Ascending aorta (tissue), 2 donors: Measurements from ENCODE around the gene ATP6V1C2. TPM values are rescaled to one million over a fixed set of nuclear protein-coding genes. Genes with fewer than 3 reads are reported as not detected.

Source experiments
- DNase-seq, 2 donors: peaks; one replicate each; pipeline ENCODE4 v3.0.0-alpha.2; 2019; ENCODE audit warnings: low spot score in 2 of 2
- H3K27ac ChIP-seq, 2 donors: fragments of 200-600 bp; sonication (generic); one replicate each; pipeline ENCODE4 v1.5.1; 2016 to 2017; ENCODE audit warnings: mild to moderate bottlenecking in 1 of 2
- H3K27me3 ChIP-seq: fragments of 200-600 bp; sonication (generic); one replicate; pipeline ENCODE4 v1.5.1; 2017
- H3K36me3 ChIP-seq, 2 donors: fragments of 200-600 bp; sonication (generic); one replicate each; pipeline ENCODE4 v1.5.1; 2016
- H3K4me1 ChIP-seq, 2 donors: fragments of 200-600 bp; sonication (generic); one replicate each; pipeline ENCODE4 v1.5.1; 2016 to 2017; ENCODE audit warnings: mild to moderate bottlenecking in 1 of 2
- H3K4me3 ChIP-seq, 2 donors: fragments of 200-600 bp; sonication (generic); one replicate each; pipeline ENCODE4 v1.5.1; 2016 to 2017; ENCODE audit warnings: mild to moderate bottlenecking in 1 of 2
- H3K9me3 ChIP-seq, 2 donors: fragments of 200-600 bp; sonication (generic); one replicate each; pipeline ENCODE4 v1.5.1; 2016
- intact Hi-C: fragments of 100-400 bp; cut with DNase I; formaldehyde crosslinking; loops from one replicate; pipeline ENCODE4 v1.15.1; 2023
- total RNA-seq: library from RNA; depleted of rRNA; stranded (reverse); fragments of >200 nt; gene quantifications from one replicate; pipeline ENCODE4 v1.1.0, GENCODE V29; 2016
- TF ChIP-seq, protein P1 (sequence below), 3 experiments: fragments of 200-600 bp in 2 of 3; fragments of 450-650 bp in 1 of 3; sonication (generic) in 2 of 3; IDR thresholded peaks; one replicate each; pipeline ENCODE4 v1.5.1; 2016 to 2019; ENCODE audit warnings: antibody characterized with exemption in 3 of 3, mild to moderate bottlenecking in 1 of 3, moderate library complexity in 1 of 3

Gene ATP6V1C2
- total RNA-seq, 1 donor from 2014 or later, result 6.0 TPM

DNA sequence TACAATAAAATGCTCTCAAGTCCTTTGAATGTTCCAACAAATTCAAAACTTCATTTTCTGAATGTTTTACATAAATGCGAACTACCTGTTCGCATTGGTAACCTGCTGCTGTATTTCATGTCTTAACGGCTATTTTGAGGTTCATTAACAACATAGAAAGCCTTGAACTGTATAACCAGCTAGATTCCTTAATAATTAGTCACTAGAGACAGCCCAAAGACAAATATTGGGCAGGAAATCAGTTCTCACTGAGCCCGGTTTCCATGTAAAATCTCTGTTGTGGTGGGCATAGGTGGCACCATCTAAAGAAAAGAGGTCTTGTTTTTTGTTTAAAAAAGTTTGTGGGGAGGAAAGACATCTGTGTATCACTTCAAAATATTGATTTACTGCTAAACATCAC lies 62.0 kb downstream of the ATP6V1C2 start:
- no peak for DNase-seq
- Histone ChIP-seq H3K9me3 (no peaks in the 10 kb centered on the region), H3K4me1 (no peaks in the 10 kb centered on the region), H3K36me3 (peaks cover 69 to 89% of the 10 kb centered on the region in 2 donors), H3K27me3 (no peaks in the 10 kb centered on the region), H3K4me3 (no peak overlapping the region), H3K27ac (no peak overlapping the region)
- intact Hi-C loops, result no loop called here
- TF ChIP-seq, protein P1, sequence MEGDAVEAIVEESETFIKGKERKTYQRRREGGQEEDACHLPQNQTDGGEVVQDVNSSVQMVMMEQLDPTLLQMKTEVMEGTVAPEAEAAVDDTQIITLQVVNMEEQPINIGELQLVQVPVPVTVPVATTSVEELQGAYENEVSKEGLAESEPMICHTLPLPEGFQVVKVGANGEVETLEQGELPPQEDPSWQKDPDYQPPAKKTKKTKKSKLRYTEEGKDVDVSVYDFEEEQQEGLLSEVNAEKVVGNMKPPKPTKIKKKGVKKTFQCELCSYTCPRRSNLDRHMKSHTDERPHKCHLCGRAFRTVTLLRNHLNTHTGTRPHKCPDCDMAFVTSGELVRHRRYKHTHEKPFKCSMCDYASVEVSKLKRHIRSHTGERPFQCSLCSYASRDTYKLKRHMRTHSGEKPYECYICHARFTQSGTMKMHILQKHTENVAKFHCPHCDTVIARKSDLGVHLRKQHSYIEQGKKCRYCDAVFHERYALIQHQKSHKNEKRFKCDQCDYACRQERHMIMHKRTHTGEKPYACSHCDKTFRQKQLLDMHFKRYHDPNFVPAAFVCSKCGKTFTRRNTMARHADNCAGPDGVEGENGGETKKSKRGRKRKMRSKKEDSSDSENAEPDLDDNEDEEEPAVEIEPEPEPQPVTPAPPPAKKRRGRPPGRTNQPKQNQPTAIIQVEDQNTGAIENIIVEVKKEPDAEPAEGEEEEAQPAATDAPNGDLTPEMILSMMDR (IDR thresholded peaks at IDR 0.05), result no peak

DNA sequence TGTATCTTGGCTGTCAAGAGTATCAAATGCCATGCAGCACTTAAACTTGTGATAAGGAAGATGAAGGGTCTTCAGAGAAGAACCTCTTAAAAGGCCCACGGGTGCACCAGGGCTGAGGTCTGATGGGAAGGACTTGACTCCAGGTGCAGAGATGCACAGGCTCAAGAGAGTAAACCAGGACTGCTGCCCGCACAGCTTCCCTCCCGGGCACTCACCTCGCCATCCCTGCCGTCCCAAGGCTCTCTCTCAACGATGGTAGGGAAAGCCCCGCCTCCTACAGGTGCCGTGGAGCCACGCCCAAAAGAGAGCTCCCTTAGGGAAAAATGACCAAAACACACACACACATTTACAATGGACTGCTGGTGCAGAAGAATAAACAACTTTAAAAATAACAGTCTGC lies 63.3 kb downstream of the ATP6V1C2 start:
- no peaks in the 10 kb centered on the region for H3K9me3 ChIP-seq
- no peaks in the 10 kb centered on the region for H3K4me1 ChIP-seq
- H3K4me3 ChIP-seq, result no peak overlapping the region
- peaks cover 76 to 98% of the 10 kb centered on the region in 2 donors for H3K36me3 ChIP-seq
- H3K27me3 ChIP-seq, result no peaks in the 10 kb centered on the region
- no peak overlapping the region for H3K27ac ChIP-seq
- TF ChIP-seq, protein P1 (IDR thresholded peaks at IDR 0.05), result no peak
- intact Hi-C loops, result no loop called here
- no peak for DNase-seq

DNA sequence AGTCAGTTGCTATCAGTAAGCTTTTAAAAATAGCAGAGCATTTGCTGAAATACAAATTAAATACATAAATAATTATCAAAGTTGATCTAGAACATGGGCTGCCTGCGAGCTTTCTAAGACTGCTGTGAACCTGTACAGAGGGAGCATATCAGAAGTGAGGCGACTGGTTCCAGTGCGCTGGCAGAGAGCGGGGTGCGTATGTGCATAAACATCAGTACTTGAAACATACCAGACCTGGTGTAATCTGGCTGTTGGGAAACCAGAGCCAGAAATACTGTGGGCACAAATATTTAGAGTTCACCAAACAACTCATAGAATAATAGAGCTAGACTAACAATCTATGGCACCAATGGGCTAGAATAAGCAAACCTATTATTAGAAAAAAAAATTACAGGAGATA lies 63.8 kb downstream of the ATP6V1C2 start:
- Histone ChIP-seq H3K4me3 (no peak overlapping the region), H3K36me3 (peaks cover 76 to 97% of the 10 kb centered on the region in 2 donors), H3K4me1 (no peaks in the 10 kb centered on the region), H3K27me3 (no peaks in the 10 kb centered on the region), H3K27ac (no peak overlapping the region), H3K9me3 (no peaks in the 10 kb centered on the region)
- TF ChIP-seq, protein P1 (IDR thresholded peaks at IDR 0.05), result no peak
- intact Hi-C loops, result no loop called here
- DNase-seq, result no peak

DNA sequence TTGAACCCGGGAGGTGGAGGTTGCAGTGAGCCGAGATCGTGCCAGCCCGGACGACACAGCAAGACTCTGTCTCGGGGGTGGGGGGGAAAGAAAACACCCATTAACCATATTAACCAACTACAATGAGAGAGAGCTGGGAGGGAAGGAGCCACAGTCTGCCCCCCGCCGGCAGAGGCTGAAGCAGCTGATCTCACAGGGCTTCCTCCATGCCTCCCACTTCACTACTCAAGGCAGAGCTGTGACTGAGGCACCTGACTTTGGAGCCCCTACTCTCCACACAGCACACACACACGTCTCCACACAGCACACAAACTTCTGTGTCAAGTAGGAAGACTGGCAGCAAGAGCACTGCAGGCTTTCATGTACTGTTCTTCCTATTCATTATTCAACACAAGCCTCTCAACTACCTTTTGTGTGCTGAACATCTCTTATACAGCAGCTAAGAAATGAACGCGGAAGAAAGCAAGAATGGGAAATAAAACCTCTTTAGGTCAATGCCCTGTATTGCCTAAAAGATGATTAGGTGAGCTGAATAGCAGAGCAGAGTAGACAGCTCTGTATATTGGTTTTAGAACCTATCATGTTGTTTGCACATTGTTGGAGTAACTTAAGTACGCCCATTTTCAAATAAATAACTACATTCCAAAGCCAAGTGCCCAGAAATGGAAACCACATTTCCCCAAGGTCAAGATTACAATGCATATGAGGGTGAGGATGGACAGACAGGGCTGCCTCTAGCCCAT lies 65.0 kb downstream of the ATP6V1C2 start:
- no peaks in the 10 kb centered on the region for H3K4me1 ChIP-seq
- no peak overlapping the region for H3K27ac ChIP-seq
- intact Hi-C loops, result no loop called here
- no peak overlapping the region for H3K4me3 ChIP-seq
- H3K27me3 ChIP-seq, result no peaks in the 10 kb centered on the region
- no peak for DNase-seq
- TF ChIP-seq, protein P1 (IDR thresholded peaks at IDR 0.05), result no peak
- peaks cover 76 to 97% of the 10 kb centered on the region in 2 donors for H3K36me3 ChIP-seq
- no peaks in the 10 kb centered on the region for H3K9me3 ChIP-seq

DNA sequence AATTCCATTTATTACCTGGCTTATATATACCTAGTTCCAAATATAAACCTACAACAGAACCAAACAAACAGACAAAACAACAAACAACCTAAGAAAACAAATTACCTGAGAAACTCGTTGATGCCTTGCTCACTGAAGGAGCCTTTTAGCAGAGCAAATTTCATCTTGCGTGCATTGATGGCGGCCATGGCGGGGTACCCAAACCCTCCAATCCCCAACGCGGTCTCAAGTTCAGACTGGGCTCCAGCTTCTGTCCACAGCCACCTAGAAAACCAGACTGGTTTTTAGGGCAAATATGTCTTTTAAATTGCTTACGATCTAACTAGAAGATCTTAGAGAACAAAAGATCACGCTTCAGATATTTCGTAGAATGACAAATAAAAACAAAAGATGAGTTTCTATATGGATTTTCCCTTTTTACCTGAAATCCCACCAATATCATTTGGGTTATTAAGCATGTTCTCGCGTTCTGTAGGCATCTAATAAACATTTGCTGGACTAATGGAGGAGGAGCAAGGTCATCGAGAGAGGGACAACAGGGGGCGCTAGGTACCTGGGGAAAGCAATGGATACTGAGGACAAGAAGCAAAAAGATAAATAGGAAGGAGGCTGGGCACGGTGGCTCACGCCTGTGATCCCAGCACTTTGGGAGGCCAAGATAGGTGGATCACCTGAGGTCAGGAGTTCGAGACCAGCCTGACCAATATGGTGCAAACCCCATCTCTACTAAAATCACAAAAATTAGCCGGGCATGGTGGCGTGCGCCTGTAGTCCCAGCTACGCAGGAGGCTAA lies 65.9 kb downstream of the ATP6V1C2 start:
- no peak overlapping the region for H3K4me3 ChIP-seq
- H3K4me1 ChIP-seq, result no peaks in the 10 kb centered on the region
- H3K27ac ChIP-seq, result no peak overlapping the region
- H3K9me3 ChIP-seq, result no peaks in the 10 kb centered on the region
- TF ChIP-seq, protein P1 (IDR thresholded peaks at IDR 0.05), result peak in 1 of 3 experiments; percentile 10
- DNase-seq, result no peak
- H3K27me3 ChIP-seq, result no peaks in the 10 kb centered on the region
- H3K36me3 ChIP-seq, result peaks cover 81 to 97% of the 10 kb centered on the region in 2 donors
- intact Hi-C loops, result no loop called here
